Tibial artery (tissue), 4 donors: ENCODE data around the gene PRKG1.
A peak's percentile ranks its signal among the peaks of the same experiment; 100 is the strongest.

Source experiments
- DNase-seq, 2 donors: peaks; one replicate each; pipeline ENCODE4 v3.0.0-alpha.2; 2019
- H3K27ac ChIP-seq, 2 donors: fragments of 200-600 bp; sonication (generic) in 1 of 2; 1 replicate in 1 of 2; 2 replicates in 1 of 2; pipeline ENCODE4 v1.5.1; 2018 to 2019; ENCODE audit warnings: mild to moderate bottlenecking in 1 of 2
- H3K27me3 ChIP-seq, 2 donors: fragments of 200-600 bp; sonication (generic) in 1 of 2; one replicate each; pipeline versions ENCODE4 v1.5.1 to v1.6.0; 2016 to 2019
- H3K36me3 ChIP-seq, 3 donors: fragments of 200-600 bp; sonication (generic) in 2 of 3; one replicate each; pipeline ENCODE4 v1.5.1; 2016 to 2019; ENCODE audit warnings: mild to moderate bottlenecking in 2 of 3
- H3K4me1 ChIP-seq, 4 donors: fragments of 200-600 bp; sonication (generic) in 2 of 4; 1 replicate in 3 of 4; 2 replicates in 1 of 4; pipeline ENCODE4 v1.5.1; 2016 to 2019
- H3K4me3 ChIP-seq, 2 donors: fragments of 200-600 bp; sonication (generic) in 1 of 2; 1 replicate in 1 of 2; 2 replicates in 1 of 2; pipeline ENCODE4 v1.5.1; 2018 to 2019; ENCODE audit warnings: mild to moderate bottlenecking in 2 of 2
- H3K9me3 ChIP-seq, 3 donors: fragments of 200-600 bp; sonication (generic) in 1 of 3; one replicate each; pipeline ENCODE4 v1.5.1; 2016 to 2019
- CTCF ChIP-seq, 2 experiments: fragments of 200-600 bp in 1 of 2; fragments of 450-650 bp in 1 of 2; IDR thresholded peaks; one replicate each; pipeline ENCODE4 v1.5.1; 2017 to 2019; ENCODE audit warnings: antibody characterized with exemption in 2 of 2, mild to moderate bottlenecking in 1 of 2, moderate library complexity in 1 of 2
- intact Hi-C: fragments of 100-400 bp; cut with DNase I; formaldehyde crosslinking; loops from one replicate; pipeline ENCODE4 v1.15.0; 2023; ENCODE audit warnings: low total_unique reads

Gene PRKG1

GRCh38 chr10:51217505-51217904, 143.2 kb downstream of the PRKG1 start:
- Histone ChIP-seq H3K9me3 (no peaks in the 10 kb centered on the region), H3K27ac (no peak overlapping the region), H3K27me3 (no peaks in the 10 kb centered on the region), H3K4me3 (no peak overlapping the region), H3K4me1 (peaks cover 0 to 31% (median 6%) of the 10 kb centered on the region in 4 donors), H3K36me3 (no peaks in the 10 kb centered on the region)
- DNase-seq, result no peak
- intact Hi-C loops, result no loop called here
- TF ChIP-seq CTCF (IDR thresholded peaks at IDR 0.05), result no peak

GRCh38 chr10:51224671-51225161, 150.4 kb downstream of the PRKG1 start:
- H3K27me3 ChIP-seq, result no peaks in the 10 kb centered on the region
- no peak for TF ChIP-seq CTCF (IDR thresholded peaks at IDR 0.05)
- no peak for DNase-seq
- peak overlapping the region; percentile 7 to 11 for H3K4me3 ChIP-seq
- no peaks in the 10 kb centered on the region for H3K36me3 ChIP-seq
- intact Hi-C loops, result no loop called here
- H3K4me1 ChIP-seq, result peaks cover 0 to 50% (median 8%) of the 10 kb centered on the region in 4 donors
- H3K9me3 ChIP-seq, result no peaks in the 10 kb centered on the region
- H3K27ac ChIP-seq, result peak overlapping the region; percentile 17 to 44

GRCh38 chr10:51227897-51228713, 153.8 kb downstream of the PRKG1 start:
- intact Hi-C loops, result no loop called here
- peak overlapping the region; percentile 2 to 14 for H3K27ac ChIP-seq
- no peaks in the 10 kb centered on the region for H3K27me3 ChIP-seq
- DNase-seq, result no peak
- H3K4me1 ChIP-seq, result peaks cover 0 to 81% (median 24%) of the 10 kb centered on the region in 4 donors
- H3K36me3 ChIP-seq, result no peaks in the 10 kb centered on the region
- no peak for TF ChIP-seq CTCF (IDR thresholded peaks at IDR 0.05)
- no peaks in the 10 kb centered on the region for H3K9me3 ChIP-seq
- H3K4me3 ChIP-seq, result no peak overlapping the region

GRCh38 chr10:51228714-51229100, 154.4 kb downstream of the PRKG1 start:
- DNase-seq, result no peak
- H3K36me3 ChIP-seq, result no peaks in the 10 kb centered on the region
- intact Hi-C loops, result no loop called here
- H3K27me3 ChIP-seq, result no peaks in the 10 kb centered on the region
- H3K27ac ChIP-seq, result peak overlapping the region; percentile 2 to 14
- no peak overlapping the region for H3K4me3 ChIP-seq
- H3K4me1 ChIP-seq, result peaks cover 0 to 81% (median 26%) of the 10 kb centered on the region in 4 donors
- no peaks in the 10 kb centered on the region for H3K9me3 ChIP-seq
- TF ChIP-seq CTCF (IDR thresholded peaks at IDR 0.05), result no peak

GRCh38 chr10:51230887-51231585, 156.7 kb downstream of the PRKG1 start:
- intact Hi-C loops, result no loop called here
- Histone ChIP-seq H3K27me3 (no peaks in the 10 kb centered on the region), H3K36me3 (no peaks in the 10 kb centered on the region), H3K4me1 (peaks cover 0 to 66% (median 22%) of the 10 kb centered on the region in 4 donors), H3K9me3 (no peaks in the 10 kb centered on the region), H3K27ac (peak overlapping the region; percentile 11 to 47), H3K4me3 (no peak overlapping the region)
- no peak for TF ChIP-seq CTCF (IDR thresholded peaks at IDR 0.05)
- no peak for DNase-seq
